Retinal pigment epithelial cell (primary cell): ENCODE measurements around the gene MRPL24.

ENCODE experiments used
- DNase-seq: peaks from one replicate; pipeline ENCODE4 v3.0.0-alpha.2; 2010; ENCODE audit warnings: low read depth
- H3K4me3 ChIP-seq: 2 replicates; pipeline ENCODE4 v1.5.1; 2011; ENCODE audit warnings: mild to moderate bottlenecking, low read length, control low read depth, moderate library complexity
- TF ChIP-seq, protein P1 (sequence below): conservative IDR thresholded peaks from 2 replicates; pipeline ENCODE4 v1.5.1; 2011; ENCODE audit warnings: low read depth, low read length, control low read depth, inconsistent platforms

The MRPL24 gene

DNA sequence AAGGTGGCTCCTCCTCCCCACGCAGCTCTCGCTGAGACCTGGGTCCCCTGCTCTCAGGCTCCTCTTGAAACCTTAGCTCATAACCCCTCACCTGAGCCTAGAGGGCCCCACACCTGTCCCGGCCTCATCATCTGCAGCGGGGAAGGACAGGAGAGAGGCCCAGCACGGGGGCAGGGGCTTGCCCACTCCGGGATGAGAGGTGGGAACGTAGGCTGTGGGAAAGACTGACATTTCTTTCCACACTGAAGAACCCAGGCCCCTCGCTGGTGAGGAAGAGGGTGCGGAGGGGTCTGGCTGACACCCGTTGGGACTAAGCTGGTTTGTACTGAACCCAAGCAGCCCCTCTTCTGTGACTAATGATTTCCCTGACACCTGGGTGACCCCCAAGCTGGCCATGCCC, 49.7 kb downstream of the MRPL24 start:
- no peak overlapping the region for H3K4me3 ChIP-seq
- DNase-seq = no peak
- TF ChIP-seq, protein P1, sequence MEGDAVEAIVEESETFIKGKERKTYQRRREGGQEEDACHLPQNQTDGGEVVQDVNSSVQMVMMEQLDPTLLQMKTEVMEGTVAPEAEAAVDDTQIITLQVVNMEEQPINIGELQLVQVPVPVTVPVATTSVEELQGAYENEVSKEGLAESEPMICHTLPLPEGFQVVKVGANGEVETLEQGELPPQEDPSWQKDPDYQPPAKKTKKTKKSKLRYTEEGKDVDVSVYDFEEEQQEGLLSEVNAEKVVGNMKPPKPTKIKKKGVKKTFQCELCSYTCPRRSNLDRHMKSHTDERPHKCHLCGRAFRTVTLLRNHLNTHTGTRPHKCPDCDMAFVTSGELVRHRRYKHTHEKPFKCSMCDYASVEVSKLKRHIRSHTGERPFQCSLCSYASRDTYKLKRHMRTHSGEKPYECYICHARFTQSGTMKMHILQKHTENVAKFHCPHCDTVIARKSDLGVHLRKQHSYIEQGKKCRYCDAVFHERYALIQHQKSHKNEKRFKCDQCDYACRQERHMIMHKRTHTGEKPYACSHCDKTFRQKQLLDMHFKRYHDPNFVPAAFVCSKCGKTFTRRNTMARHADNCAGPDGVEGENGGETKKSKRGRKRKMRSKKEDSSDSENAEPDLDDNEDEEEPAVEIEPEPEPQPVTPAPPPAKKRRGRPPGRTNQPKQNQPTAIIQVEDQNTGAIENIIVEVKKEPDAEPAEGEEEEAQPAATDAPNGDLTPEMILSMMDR = no peak

DNA sequence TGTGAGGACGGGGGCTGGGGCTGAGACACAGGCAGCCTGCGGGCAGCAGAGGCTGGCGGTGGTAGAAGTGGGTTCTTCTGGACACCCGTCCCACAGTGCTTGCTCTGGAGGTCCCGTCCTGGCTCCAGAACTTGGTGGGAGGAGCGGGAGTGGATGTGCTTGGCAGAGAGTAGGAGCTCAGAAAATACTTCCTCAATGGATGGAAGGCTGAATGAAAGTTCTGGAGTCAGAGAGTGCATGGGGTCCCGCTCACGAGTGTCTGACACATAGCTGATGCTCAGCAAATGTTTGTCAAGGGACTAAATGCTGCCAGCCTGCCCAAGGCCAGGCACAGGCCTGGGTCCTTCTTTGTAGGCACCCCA, 50.2 kb downstream of the MRPL24 start:
- no peak for DNase-seq
- TF ChIP-seq, protein P1 = no peak
- no peak overlapping the region for H3K4me3 ChIP-seq

DNA sequence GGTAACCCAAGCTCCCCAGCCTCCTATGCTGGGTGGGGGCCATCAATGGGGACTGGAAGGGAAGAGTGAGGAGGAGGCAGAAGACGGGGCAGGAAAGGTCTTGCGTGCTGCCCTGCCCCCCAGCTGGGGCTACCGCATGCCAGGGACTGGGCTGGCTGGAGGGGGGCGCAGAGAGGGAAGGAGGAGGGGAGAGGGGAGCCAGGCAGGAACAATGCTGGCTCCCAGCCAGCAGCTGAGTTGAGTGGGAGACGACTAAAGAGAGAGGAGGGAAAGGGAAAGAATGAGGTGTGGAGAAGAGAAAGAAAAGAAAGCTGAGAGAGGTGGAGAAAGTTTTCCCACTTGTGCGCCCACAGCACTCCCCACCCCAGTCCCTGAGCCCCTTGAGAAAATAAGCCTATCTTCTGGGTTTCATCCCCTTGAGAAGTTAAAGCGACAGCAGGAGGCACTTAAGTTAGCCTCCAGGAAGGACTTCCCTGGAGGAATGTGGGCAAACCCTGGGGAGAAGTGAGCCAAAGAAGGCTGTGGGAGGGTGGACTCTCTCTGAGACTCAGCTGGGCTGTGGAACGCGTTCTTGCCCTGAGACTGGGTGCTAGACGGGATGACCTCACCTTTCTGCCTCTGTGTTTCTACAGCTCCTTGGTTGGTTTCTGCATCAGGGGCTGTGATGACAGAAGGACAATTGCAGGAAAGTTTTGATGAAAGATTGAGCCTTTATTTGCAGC, 50.8 kb downstream of the MRPL24 start:
- DNase-seq = no peak
- H3K4me3 ChIP-seq = peak overlapping the region; percentile 40
- TF ChIP-seq, protein P1 = no peak

DNA sequence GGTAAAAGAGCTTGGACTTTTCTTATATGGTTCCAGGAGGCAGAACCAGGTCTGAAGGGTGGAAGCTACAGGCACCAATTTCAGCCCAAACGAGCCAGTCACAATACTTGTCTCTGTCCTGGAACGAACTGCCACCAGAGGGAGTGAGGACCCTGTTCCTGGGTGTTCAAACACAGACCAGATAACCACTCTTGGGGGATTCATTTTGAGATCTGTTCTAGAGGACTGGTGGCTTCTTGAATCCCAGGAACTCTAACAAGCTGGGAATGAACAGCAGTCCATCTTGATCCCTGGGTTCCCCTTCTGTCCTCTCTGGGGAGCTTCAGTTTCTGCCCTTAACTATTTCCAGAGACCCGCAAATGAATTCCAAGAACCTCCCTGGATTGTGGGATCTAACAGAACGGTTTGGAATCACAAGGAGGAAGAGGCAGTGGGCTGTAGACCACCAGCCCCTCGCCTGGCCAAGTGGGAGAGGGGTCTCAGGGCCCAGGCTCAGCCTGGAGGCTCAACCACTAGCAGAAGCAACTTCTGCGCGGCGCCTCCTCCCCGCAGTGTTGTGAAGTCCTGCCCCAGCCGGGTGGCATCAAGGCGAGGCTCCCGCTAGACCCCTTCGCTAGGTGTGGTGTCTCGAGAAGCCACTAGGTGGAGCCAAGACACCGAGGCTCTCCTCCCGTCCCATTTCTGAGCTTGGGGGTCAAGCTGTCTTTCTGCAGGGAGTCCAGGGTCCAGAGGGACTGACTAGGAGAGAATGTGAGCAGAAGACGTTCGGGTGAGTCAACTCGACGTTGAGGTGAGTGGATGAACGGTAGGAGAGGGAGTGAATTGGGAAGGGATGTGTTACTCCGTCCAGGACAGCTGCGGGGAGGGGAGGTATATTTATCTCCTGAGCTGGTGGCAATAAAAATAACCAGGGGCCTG, 51.6 kb downstream of the MRPL24 start:
- no peak for DNase-seq
- H3K4me3 ChIP-seq = peak overlapping the region; percentile 40
- TF ChIP-seq, protein P1 = peak; percentile 95
